ENCODE measurements around the gene ROR2.
"Not testable (repeated sequence)": the region's sequence is repeated elsewhere in the genome, so short reads cannot be mapped to it uniquely, and the experiment has no call there.

Gene ROR2

DNA sequence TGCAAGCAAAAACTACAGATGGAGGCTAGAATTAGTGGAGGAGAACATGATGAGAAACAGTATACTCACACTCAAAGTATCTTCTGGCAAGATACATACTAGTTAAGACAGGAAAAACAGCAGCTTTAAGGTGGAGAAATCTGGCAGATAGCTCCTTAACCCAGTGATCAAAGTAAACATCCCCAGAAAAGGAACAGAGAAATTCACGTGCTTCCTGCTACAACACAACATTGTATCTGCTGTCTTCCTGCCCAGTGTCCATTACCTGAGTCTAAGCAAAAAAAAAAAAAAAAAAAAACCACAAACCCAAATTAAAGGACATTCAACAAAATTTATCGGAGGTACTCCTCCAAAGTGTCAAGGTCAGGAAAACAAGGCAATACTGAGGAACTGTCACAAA, 38.4 kb downstream of the ROR2 start:
- Mint-ChIP-seq H3K4me1 (peaks cover 48% of the 10 kb centered on the region), H3K9me3 (no peaks in the 10 kb centered on the region), H3K36me3 (ENCODE audit: low read depth) (peaks cover 12% of the 10 kb centered on the region), H3K4me3 (no peak overlapping the region), H3K27me3 (ENCODE audit: low read depth) (no peaks in the 10 kb centered on the region), H3K27ac (no peak overlapping the region)
- TF ChIP-seq, protein P1, sequence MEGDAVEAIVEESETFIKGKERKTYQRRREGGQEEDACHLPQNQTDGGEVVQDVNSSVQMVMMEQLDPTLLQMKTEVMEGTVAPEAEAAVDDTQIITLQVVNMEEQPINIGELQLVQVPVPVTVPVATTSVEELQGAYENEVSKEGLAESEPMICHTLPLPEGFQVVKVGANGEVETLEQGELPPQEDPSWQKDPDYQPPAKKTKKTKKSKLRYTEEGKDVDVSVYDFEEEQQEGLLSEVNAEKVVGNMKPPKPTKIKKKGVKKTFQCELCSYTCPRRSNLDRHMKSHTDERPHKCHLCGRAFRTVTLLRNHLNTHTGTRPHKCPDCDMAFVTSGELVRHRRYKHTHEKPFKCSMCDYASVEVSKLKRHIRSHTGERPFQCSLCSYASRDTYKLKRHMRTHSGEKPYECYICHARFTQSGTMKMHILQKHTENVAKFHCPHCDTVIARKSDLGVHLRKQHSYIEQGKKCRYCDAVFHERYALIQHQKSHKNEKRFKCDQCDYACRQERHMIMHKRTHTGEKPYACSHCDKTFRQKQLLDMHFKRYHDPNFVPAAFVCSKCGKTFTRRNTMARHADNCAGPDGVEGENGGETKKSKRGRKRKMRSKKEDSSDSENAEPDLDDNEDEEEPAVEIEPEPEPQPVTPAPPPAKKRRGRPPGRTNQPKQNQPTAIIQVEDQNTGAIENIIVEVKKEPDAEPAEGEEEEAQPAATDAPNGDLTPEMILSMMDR (IDR thresholded peaks at IDR 0.05; ENCODE audit: unreplicated experiment in 3 of 3), result no peak

DNA sequence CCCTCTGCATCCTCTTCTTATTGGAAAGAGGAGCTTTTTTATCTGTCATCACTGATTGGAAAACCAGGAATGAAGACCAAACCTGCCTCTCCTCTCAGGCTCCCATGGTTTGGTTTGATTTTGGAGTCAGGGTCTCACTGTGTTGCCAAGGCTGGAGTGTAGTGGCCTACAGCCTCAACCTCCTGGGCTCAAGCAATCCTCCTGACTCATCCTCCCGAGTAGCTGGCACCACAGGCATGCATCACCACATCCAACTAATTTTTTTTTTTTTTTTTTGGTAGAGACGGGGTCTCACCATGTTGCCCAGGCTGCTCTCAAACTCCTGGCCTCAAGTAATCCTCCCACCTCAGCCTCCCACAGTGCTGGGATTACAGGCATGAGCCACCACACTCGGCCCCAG, 40.8 kb downstream of the ROR2 start:
- peaks cover 41% of the 10 kb centered on the region for H3K4me1 Mint-ChIP-seq
- peak overlapping the region in 2 of 3 experiments; percentile 22 to 52 for H3K27ac Mint-ChIP-seq
- H3K36me3 Mint-ChIP-seq (ENCODE audit: low read depth); H3K4me3 Mint-ChIP-seq; H3K27me3 Mint-ChIP-seq (ENCODE audit: low read depth); H3K9me3 Mint-ChIP-seq: not testable (repeated sequence)

DNA sequence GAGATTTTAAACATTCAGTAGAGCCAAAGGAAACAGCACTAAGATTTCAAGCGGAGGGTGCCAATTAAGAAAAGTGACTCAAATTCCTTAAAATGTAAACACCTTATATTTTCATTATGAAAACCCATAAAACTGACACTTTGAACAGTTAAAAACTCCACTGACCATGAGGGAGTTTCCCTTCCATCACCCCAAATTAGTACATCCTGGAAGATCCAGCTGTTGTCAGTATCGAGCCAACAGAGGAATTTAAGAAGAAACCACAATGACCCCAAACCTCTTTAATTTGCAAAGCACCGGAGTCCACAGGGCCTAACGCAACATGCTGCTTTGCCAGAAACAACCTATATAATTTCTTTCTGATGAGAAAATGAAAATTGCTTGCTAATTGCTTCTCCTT, 41.3 kb downstream of the ROR2 start:
- TF ChIP-seq, protein P1 (IDR thresholded peaks at IDR 0.05; ENCODE audit: unreplicated experiment in 3 of 3), result no peak
- Mint-ChIP-seq H3K4me1 (peaks cover 37% of the 10 kb centered on the region), H3K36me3 (ENCODE audit: low read depth) (peaks cover 4% of the 10 kb centered on the region), H3K9me3 (no peaks in the 10 kb centered on the region), H3K4me3 (no peak overlapping the region), H3K27ac (peak overlapping the region; percentile 22 to 52 (median 43)), H3K27me3 (ENCODE audit: low read depth) (no peaks in the 10 kb centered on the region)

DNA sequence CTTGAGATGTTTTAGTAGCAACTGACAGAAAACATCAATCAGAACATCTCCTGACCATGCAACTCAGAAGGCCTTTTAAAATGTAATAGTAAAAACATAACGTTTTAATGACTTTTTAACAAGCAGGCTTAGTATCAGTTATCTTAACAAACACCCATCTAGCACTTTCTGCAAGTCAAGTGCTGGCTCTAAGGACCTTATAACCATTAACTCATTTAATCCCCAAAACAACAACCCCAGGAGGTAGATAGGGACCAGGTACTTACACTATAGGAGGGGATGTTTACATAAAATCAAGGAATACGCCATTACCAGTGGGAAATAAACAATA, 41.8 kb downstream of the ROR2 start:
- peaks cover 39% of the 10 kb centered on the region for H3K4me1 Mint-ChIP-seq
- H3K9me3 Mint-ChIP-seq, result no peaks in the 10 kb centered on the region
- peaks cover 4% of the 10 kb centered on the region for H3K36me3 Mint-ChIP-seq (ENCODE audit: low read depth)
- H3K4me3 Mint-ChIP-seq, result no peak overlapping the region
- peak overlapping the region in 1 of 3 experiments; percentile 8 for H3K27ac Mint-ChIP-seq
- TF ChIP-seq, protein P1 (IDR thresholded peaks at IDR 0.05; ENCODE audit: unreplicated experiment in 3 of 3), result no peak
- H3K27me3 Mint-ChIP-seq (ENCODE audit: low read depth), result no peaks in the 10 kb centered on the region

DNA sequence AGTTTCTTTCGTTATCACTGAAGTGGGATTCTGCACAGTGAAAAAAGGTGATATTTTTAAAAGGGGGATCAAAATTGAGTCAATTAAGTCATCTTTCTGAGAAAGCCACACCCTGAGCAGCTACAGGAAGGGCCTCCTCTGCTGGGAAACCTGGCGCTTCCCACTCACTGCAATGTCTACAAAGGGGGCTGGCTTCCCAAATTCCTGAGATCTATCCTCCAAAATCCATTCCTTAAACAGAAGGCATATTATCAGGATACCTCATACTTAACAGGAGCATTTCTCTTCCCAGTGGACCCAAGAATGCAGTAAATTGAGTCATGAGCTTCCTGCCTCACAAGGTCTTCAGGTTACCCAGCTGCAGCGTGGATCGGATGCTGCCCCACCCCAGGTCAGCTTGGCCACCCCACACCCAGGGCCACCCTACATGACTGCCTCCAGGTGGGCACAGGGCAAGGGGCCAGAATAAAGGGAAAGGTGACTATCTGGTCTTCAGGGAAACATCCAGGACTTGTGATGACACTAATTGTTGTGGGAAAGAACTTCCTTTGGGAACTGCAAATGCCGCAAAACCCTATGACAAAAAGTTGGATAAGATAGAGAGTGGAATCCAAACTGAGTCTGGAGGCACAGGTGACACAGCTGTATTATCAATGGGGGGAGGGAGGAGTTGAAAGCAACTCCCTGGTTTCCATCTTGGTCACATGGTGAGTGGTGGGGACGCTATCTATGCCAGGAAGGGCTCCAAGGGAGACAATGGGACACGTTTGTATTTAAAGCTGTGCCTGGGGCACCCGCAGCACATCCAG, 42.3 kb downstream of the ROR2 start:
- no peak overlapping the region for H3K4me3 Mint-ChIP-seq
- no peaks in the 10 kb centered on the region for H3K27me3 Mint-ChIP-seq (ENCODE audit: low read depth)
- peaks cover 40% of the 10 kb centered on the region for H3K4me1 Mint-ChIP-seq
- peaks cover 4% of the 10 kb centered on the region for H3K36me3 Mint-ChIP-seq (ENCODE audit: low read depth)
- H3K27ac Mint-ChIP-seq, result peak overlapping the region in 1 of 3 experiments; percentile 8
- TF ChIP-seq, protein P1 (IDR thresholded peaks at IDR 0.05; ENCODE audit: unreplicated experiment in 3 of 3), result no peak
- no peaks in the 10 kb centered on the region for H3K9me3 Mint-ChIP-seq

DNA sequence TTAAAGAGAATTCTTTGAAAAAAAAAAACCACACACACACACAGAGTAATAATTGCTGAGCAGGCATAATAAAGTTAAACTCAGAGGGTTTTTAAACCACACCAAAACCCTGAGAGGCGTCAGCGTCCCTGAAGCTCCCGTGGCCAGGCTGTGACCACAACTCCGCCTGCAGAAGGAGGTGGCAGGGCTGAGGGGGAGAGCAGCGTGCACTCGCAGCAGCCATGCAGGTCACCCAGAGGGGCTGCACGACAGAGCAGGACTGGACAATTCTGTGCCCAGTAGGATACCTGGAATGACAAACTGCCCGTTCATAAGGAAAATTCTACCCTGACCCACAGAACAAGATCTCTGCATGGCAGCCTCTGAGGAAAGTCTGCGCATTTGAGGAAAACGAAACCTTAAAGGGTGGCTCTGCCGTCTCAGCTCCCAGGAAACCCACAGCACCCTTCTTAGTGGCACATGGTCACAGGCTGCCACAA, 44.0 kb downstream of the ROR2 start:
- Mint-ChIP-seq H3K27ac (no peak overlapping the region), H3K9me3 (no peaks in the 10 kb centered on the region), H3K27me3 (ENCODE audit: low read depth) (no peaks in the 10 kb centered on the region), H3K4me1 (peaks cover 52% of the 10 kb centered on the region), H3K4me3 (no peak overlapping the region), H3K36me3 (ENCODE audit: low read depth) (peaks cover 2% of the 10 kb centered on the region)
- TF ChIP-seq, protein P1 (IDR thresholded peaks at IDR 0.05; ENCODE audit: unreplicated experiment in 3 of 3), result no peak
